Nephron (organoid): ENCODE data around the gene PODN.

Experiments
- H3K27ac Mint-ChIP-seq, 3 experiments: 2 replicates each; pipeline ENCODE4 v1.8.0; 2020; ENCODE audit warnings: mixed read lengths in 3 of 3, mild to moderate bottlenecking in 2 of 3, moderate library complexity in 1 of 3
- H3K27me3 Mint-ChIP-seq: 2 replicates; pipeline ENCODE4 v1.8.0; 2021; ENCODE audit warnings: low read depth, mild to moderate bottlenecking, moderate library complexity, mixed read lengths
- H3K36me3 Mint-ChIP-seq: 2 replicates; pipeline ENCODE4 v1.8.0; 2020; ENCODE audit warnings: low read depth, mixed read lengths
- H3K4me1 Mint-ChIP-seq: 2 replicates; pipeline ENCODE4 v1.8.0; 2020; ENCODE audit warnings: mixed read lengths
- H3K4me3 Mint-ChIP-seq, 3 experiments: 2 replicates each; pipeline ENCODE4 v1.8.0; 2020; ENCODE audit warnings: mild to moderate bottlenecking in 3 of 3, mixed read lengths in 3 of 3, moderate library complexity in 2 of 3
- H3K9me3 Mint-ChIP-seq: 2 replicates; pipeline ENCODE4 v1.8.0; 2020; ENCODE audit warnings: mixed read lengths
- TF ChIP-seq, protein P1 (sequence below), 3 experiments: fragments of 200-600 bp; sonication (generic); IDR thresholded peaks; one replicate each; pipeline ENCODE4 v1.5.0; 2021; ENCODE audit warnings: antibody characterized with exemption in 3 of 3; ENCODE audit not compliant: unreplicated experiment in 3 of 3

PODN gene

DNA sequence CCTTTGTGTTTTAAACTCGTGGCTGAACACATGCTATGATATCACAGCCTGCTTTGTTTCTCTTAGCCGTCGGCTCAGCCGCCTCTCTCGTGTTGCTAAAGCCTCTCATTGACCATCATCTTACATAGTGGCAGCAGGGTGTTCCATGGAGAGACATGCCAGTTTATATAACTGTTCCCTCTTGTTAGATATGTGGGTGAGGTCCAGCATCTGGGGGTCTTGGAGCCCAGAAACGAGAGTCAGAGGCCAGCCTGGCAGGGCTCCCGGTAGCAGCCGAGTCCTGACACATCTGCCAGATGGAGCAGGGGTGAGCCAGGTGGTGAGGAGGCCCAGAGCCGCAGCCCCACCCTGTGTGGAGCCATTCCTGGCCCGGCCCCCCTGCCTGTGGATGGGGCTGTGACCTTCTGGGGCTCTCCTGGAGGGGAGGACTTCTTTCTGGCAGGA is 11.9 kb downstream of the PODN start:
- Mint-ChIP-seq H3K4me1 (no peaks in the 10 kb centered on the region), H3K36me3 (no peaks in the 10 kb centered on the region), H3K4me3 (no peak overlapping the region), H3K9me3 (no peaks in the 10 kb centered on the region), H3K27ac (no peak overlapping the region), H3K27me3 (peaks cover 19% of the 10 kb centered on the region)
- TF ChIP-seq, protein P1, sequence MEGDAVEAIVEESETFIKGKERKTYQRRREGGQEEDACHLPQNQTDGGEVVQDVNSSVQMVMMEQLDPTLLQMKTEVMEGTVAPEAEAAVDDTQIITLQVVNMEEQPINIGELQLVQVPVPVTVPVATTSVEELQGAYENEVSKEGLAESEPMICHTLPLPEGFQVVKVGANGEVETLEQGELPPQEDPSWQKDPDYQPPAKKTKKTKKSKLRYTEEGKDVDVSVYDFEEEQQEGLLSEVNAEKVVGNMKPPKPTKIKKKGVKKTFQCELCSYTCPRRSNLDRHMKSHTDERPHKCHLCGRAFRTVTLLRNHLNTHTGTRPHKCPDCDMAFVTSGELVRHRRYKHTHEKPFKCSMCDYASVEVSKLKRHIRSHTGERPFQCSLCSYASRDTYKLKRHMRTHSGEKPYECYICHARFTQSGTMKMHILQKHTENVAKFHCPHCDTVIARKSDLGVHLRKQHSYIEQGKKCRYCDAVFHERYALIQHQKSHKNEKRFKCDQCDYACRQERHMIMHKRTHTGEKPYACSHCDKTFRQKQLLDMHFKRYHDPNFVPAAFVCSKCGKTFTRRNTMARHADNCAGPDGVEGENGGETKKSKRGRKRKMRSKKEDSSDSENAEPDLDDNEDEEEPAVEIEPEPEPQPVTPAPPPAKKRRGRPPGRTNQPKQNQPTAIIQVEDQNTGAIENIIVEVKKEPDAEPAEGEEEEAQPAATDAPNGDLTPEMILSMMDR (IDR thresholded peaks at IDR 0.05; ENCODE audit: unreplicated experiment in 3 of 3) = no peak

DNA sequence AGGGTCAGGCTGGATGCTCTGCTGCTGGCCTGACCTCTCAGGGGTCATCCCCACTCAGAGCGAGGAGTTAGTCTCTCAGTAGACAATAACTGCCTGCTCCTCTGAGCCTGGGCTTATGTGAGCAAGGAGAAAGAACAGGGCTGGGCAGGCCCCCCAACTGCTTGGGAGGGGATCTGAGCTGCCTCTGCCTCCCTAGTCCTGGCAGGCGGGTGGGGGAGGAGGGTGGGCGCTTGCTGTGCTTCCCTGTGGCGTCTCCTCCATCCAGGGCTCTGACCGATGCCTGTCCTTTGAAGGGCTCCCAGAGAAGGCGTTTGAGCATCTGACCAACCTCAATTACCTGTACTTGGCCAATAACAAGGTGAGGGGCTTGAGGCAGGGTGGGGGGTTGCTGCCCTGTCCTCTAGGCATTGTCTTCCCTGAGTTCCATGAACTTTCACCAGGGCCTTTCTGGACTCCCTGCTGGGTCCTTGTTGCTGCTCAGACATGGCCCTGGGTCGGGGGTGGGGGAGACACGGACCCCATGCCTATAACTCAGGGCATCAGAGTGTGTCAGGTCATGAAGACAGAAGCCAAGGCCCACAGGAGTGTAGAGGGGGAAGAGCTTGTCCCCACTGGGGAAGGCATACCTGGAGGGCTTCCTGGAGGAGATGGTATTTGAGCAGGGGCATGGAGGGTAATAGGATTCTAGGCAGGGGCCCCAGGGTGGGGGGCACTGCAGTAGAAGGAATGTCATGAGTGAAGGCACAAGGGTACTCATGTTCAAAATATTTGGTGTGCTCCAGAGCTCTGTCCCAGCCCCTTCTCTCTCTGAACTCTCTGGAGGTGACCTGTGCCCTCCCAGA is 12.5 kb downstream of the PODN start:
- TF ChIP-seq, protein P1 (IDR thresholded peaks at IDR 0.05; ENCODE audit: unreplicated experiment in 3 of 3) = no peak
- H3K27me3 Mint-ChIP-seq = peaks cover 19% of the 10 kb centered on the region
- H3K4me3 Mint-ChIP-seq = no peak overlapping the region
- no peaks in the 10 kb centered on the region for H3K9me3 Mint-ChIP-seq
- H3K27ac Mint-ChIP-seq = no peak overlapping the region
- H3K36me3 Mint-ChIP-seq = no peaks in the 10 kb centered on the region
- no peaks in the 10 kb centered on the region for H3K4me1 Mint-ChIP-seq

DNA sequence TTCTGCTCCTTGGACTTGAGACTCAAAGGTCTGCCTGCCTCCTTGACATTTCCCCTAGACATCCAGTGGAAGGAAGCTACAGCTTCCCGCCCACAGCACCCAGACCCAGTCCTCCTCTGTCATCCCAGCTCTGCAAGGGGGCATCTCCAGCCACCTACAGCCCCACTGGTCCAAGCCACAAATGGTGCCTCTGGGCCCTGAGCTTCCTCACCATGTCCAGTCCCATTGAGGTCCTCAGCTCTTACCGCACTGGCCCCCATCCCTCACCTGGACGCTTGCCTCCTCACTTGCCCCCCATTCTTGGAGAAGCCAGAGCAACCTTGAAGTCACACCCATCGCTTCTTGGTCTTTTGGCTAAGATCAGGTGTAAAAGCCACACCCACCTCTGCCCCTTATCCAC is 13.2 kb downstream of the PODN start:
- Mint-ChIP-seq H3K27ac (no peak overlapping the region), H3K27me3 (peaks cover 17% of the 10 kb centered on the region), H3K4me3 (no peak overlapping the region), H3K36me3 (no peaks in the 10 kb centered on the region), H3K4me1 (no peaks in the 10 kb centered on the region), H3K9me3 (no peaks in the 10 kb centered on the region)
- TF ChIP-seq, protein P1 (IDR thresholded peaks at IDR 0.05; ENCODE audit: unreplicated experiment in 3 of 3) = no peak

DNA sequence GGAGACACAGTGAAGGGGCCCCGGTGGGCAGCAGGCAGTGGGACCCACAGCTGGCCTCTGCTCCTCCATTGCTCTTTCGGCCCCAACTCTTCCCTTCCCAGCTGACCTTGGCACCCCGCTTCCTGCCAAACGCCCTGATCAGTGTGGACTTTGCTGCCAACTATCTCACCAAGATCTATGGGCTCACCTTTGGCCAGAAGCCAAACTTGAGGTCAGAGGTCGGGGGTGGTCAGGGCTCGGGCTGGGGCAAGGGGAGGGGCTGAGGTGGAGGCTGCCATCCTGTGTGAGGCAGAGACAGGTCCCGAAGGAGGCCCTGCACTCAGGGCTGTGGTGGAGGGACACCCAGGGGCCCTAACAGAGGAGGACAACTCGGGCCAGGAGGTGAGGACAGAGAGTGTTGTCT is 13.7 kb downstream of the PODN start:
- TF ChIP-seq, protein P1 (IDR thresholded peaks at IDR 0.05; ENCODE audit: unreplicated experiment in 3 of 3) = no peak
- no peak overlapping the region for H3K27ac Mint-ChIP-seq
- H3K4me3 Mint-ChIP-seq = no peak overlapping the region
- no peaks in the 10 kb centered on the region for H3K9me3 Mint-ChIP-seq
- H3K27me3 Mint-ChIP-seq = peaks cover 15% of the 10 kb centered on the region
- no peaks in the 10 kb centered on the region for H3K36me3 Mint-ChIP-seq
- no peaks in the 10 kb centered on the region for H3K4me1 Mint-ChIP-seq

DNA sequence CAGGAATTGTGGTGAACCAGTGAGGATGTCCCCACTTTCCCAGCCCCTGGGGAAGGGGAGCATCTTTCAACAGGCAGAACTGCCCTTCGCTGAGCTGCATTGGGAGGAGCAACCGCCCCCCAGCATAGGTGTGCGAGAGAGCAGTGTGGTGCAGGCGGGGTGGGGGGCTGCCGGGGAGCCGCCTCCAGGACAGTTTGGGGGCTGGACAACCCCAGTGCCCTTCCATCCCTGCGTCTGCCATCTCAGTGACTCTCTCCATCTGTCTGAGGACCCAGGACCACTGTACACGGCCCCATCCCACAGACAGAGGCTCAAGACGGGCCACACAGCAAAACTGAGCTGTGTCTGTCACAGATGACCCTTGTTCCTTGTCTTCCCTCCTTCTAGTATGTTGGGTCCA is 14.2 kb downstream of the PODN start:
- Mint-ChIP-seq H3K4me3 (no peak overlapping the region), H3K9me3 (no peaks in the 10 kb centered on the region), H3K4me1 (no peaks in the 10 kb centered on the region), H3K27me3 (peaks cover 12% of the 10 kb centered on the region), H3K36me3 (no peaks in the 10 kb centered on the region), H3K27ac (no peak overlapping the region)
- TF ChIP-seq, protein P1 (IDR thresholded peaks at IDR 0.05; ENCODE audit: unreplicated experiment in 3 of 3) = no peak
